ENCODE results near the gene ERC2.

The ERC2 gene

DNA sequence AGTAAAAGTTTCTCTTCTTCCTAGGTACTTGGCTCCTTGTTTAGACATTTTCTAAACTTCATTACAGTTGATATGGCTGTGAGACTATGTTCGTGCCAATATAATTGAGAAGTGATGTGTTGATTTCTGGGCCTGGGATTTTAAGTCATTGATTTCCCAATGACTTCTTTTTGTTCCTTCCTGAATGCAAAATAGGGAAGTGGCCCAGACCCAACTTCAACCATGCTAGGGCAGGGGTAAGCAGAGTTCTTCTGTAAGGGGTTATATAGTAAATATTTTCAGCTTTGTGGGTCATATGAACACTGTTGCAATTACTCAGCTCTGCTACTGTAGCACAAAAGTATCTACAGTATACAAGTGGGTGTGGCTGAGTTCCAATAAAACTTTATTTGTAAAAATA lies 661.1 kb downstream of the ERC2 start:
- Histone ChIP-seq H4K91ac (ENCODE audit: low read depth, low read length) (no peak overlapping the region), H4K12ac (ENCODE audit: low read depth, low read length) (no peak overlapping the region), H2AK5ac (ENCODE audit: low read length) (no peak overlapping the region), H3K9me3 (ENCODE audit: insufficient read depth, low read depth, low read length) (no peaks in the 10 kb centered on the region), H3K9ac (ENCODE audit: low read length) (no peak overlapping the region), H3K23ac (ENCODE audit: low read length) (no peak overlapping the region), H3K79me2 (ENCODE audit: control insufficient read depth, insufficient read depth, low read length, poor library complexity) (no peaks in the 10 kb centered on the region), H2BK12ac (ENCODE audit: low read length) (no peak overlapping the region), H3K27ac (ENCODE audit: low read depth, low read length) (no peak overlapping the region), H2BK120ac (ENCODE audit: insufficient read depth, low read length, poor library complexity) (no peak overlapping the region), H3K27me3 (ENCODE audit: insufficient read depth, low read length) (no peaks in the 10 kb centered on the region), H3K4me2 (ENCODE audit: low read length) (no peak overlapping the region), H3K4me1 (ENCODE audit: control insufficient read depth in 1 of 2, insufficient read depth in 2 of 2, low read length in 2 of 2) (no peaks in the 10 kb centered on the region), H3K4ac (ENCODE audit: low read depth, low read length) (no peak overlapping the region), H4K8ac (ENCODE audit: low read depth, low read length) (no peak overlapping the region), H3K14ac (ENCODE audit: low read length) (no peak overlapping the region), H2AFZ (ENCODE audit: insufficient read depth, low read length, poor library complexity) (no peak overlapping the region), H3K36me3 (ENCODE audit: control insufficient read depth in 1 of 2, insufficient read depth in 2 of 2, low read length in 2 of 2) (no peaks in the 10 kb centered on the region), H3K4me3 (ENCODE audit: low read depth, low read length) (no peak overlapping the region), H3K18ac (ENCODE audit: low read length) (no peak overlapping the region), H3K79me1 (ENCODE audit: low read length) (no peaks in the 10 kb centered on the region), H2BK5ac (ENCODE audit: low read depth, low read length, poor library complexity) (no peak overlapping the region)
- WGBS (ENCODE audit: extremely low coverage, insufficient coverage, insufficient read length), result no CpG with 5 or more reads among the region's 1 CpG
- DNase-seq, result no peak

DNA sequence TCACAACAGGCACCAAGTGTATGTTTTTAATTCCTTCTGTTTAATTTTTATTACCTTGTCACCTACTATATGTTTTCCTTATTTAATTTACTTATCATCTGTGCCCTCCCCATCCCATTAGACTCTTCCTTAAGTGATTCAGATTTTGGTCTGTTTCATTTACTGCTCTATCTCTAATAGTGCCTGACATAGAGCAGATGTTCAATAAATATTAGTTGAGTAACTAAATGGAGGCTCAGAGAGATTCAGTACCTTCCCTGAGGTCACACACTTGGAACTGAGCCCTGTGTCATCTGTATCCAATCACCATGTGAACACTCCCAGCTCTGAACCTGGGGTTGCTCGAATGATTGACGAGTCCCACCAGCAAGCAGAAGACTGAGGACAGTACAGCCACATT lies 663.1 kb downstream of the ERC2 start:
- WGBS (ENCODE audit: extremely low coverage, insufficient coverage, insufficient read length), result no CpG with 5 or more reads among the region's 2 CpGs
- Histone ChIP-seq H3K79me1 (ENCODE audit: low read length) (no peaks in the 10 kb centered on the region), H3K27me3 (ENCODE audit: insufficient read depth, low read length) (no peaks in the 10 kb centered on the region), H3K9me3 (ENCODE audit: insufficient read depth, low read depth, low read length) (no peaks in the 10 kb centered on the region), H3K79me2 (ENCODE audit: control insufficient read depth, insufficient read depth, low read length, poor library complexity) (no peaks in the 10 kb centered on the region), H3K4me1 (ENCODE audit: control insufficient read depth in 1 of 2, insufficient read depth in 2 of 2, low read length in 2 of 2) (no peaks in the 10 kb centered on the region), H2AFZ (ENCODE audit: insufficient read depth, low read length, poor library complexity) (no peak overlapping the region), H3K4me3 (ENCODE audit: low read depth, low read length) (no peak overlapping the region), H2BK5ac (ENCODE audit: low read depth, low read length, poor library complexity) (no peak overlapping the region), H4K12ac (ENCODE audit: low read depth, low read length) (no peak overlapping the region), H2BK12ac (ENCODE audit: low read length) (no peak overlapping the region), H3K4ac (ENCODE audit: low read depth, low read length) (no peak overlapping the region), H4K8ac (ENCODE audit: low read depth, low read length) (no peak overlapping the region), H3K23ac (ENCODE audit: low read length) (no peak overlapping the region), H3K27ac (ENCODE audit: low read depth, low read length) (no peak overlapping the region), H3K9ac (ENCODE audit: low read length) (no peak overlapping the region), H4K91ac (ENCODE audit: low read depth, low read length) (no peak overlapping the region), H3K36me3 (ENCODE audit: control insufficient read depth in 1 of 2, insufficient read depth in 2 of 2, low read length in 2 of 2) (no peaks in the 10 kb centered on the region), H2BK120ac (ENCODE audit: insufficient read depth, low read length, poor library complexity) (no peak overlapping the region), H3K18ac (ENCODE audit: low read length) (no peak overlapping the region), H3K14ac (ENCODE audit: low read length) (no peak overlapping the region), H2AK5ac (ENCODE audit: low read length) (no peak overlapping the region), H3K4me2 (ENCODE audit: low read length) (no peak overlapping the region)
- no peak for DNase-seq

DNA sequence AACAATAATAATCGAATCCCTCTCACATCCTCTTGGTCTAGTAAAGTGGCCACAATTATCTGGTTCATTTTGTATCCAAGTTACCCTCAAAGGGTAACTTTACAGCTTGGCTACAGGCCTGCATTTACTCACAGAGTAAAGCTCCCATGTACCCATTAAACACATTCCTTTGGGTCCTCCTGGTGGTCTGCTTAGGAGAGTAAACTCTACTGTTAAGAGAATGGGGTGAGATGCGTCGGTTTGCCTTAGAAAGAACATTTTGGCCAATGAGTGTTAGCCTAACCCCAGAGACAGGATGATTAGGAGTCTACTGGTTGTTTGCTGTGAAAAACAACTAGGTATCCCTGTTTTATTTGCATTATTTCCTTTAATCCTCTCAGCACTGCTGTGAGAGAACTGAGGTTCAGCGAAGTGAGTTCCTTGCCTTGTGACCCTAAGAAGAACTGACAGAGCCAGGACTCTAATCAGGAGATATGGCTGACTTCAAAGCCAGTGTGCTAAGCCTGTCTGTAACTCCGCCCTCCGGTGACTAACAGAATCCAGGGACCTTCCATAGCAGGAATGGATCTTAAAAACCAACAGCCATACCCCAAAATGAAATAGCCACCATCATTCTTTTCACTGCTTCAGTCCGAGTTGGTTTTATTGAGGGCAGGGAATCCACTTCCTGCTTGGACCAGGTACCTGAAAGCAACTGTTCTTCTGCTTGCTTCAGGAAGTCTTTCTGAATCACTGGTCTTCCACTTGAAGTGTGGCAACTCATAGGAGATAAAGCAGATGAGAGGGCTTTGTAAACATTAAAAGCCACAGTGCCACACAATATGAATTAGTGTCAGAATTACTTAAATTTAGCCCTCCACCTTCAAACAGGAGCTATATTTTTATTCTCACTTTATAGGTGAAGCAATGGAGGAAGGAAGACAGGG lies 663.8 kb downstream of the ERC2 start:
- no peak overlapping the region for H3K9ac ChIP-seq (ENCODE audit: low read length)
- H3K4ac ChIP-seq (ENCODE audit: low read depth, low read length), result no peak overlapping the region
- no peak overlapping the region for H3K23ac ChIP-seq (ENCODE audit: low read length)
- no peaks in the 10 kb centered on the region for H3K4me1 ChIP-seq (ENCODE audit: control insufficient read depth in 1 of 2, insufficient read depth in 2 of 2, low read length in 2 of 2)
- H3K27me3 ChIP-seq (ENCODE audit: insufficient read depth, low read length), result no peaks in the 10 kb centered on the region
- no peak overlapping the region for H4K12ac ChIP-seq (ENCODE audit: low read depth, low read length)
- no peak overlapping the region for H2AK5ac ChIP-seq (ENCODE audit: low read length)
- no peak overlapping the region for H2BK120ac ChIP-seq (ENCODE audit: insufficient read depth, low read length, poor library complexity)
- H2BK5ac ChIP-seq (ENCODE audit: low read depth, low read length, poor library complexity), result no peak overlapping the region
- H4K8ac ChIP-seq (ENCODE audit: low read depth, low read length), result no peak overlapping the region
- H2AFZ ChIP-seq (ENCODE audit: insufficient read depth, low read length, poor library complexity), result no peak overlapping the region
- no peak for DNase-seq
- H3K79me1 ChIP-seq (ENCODE audit: low read length), result no peaks in the 10 kb centered on the region
- H3K4me2 ChIP-seq (ENCODE audit: low read length), result no peak overlapping the region
- H3K4me3 ChIP-seq (ENCODE audit: low read depth, low read length), result no peak overlapping the region
- H3K18ac ChIP-seq (ENCODE audit: low read length), result no peak overlapping the region
- H3K79me2 ChIP-seq (ENCODE audit: control insufficient read depth, insufficient read depth, low read length, poor library complexity), result no peaks in the 10 kb centered on the region
- no peak overlapping the region for H4K91ac ChIP-seq (ENCODE audit: low read depth, low read length)
- H3K14ac ChIP-seq (ENCODE audit: low read length), result no peak overlapping the region
- no peaks in the 10 kb centered on the region for H3K9me3 ChIP-seq (ENCODE audit: insufficient read depth, low read depth, low read length)
- no peak overlapping the region for H3K27ac ChIP-seq (ENCODE audit: low read depth, low read length)
- WGBS (ENCODE audit: extremely low coverage, insufficient coverage, insufficient read length), result no CpG with 5 or more reads among the region's 7 CpGs
- H3K36me3 ChIP-seq (ENCODE audit: control insufficient read depth in 1 of 2, insufficient read depth in 2 of 2, low read length in 2 of 2), result no peaks in the 10 kb centered on the region
- no peak overlapping the region for H2BK12ac ChIP-seq (ENCODE audit: low read length)

DNA sequence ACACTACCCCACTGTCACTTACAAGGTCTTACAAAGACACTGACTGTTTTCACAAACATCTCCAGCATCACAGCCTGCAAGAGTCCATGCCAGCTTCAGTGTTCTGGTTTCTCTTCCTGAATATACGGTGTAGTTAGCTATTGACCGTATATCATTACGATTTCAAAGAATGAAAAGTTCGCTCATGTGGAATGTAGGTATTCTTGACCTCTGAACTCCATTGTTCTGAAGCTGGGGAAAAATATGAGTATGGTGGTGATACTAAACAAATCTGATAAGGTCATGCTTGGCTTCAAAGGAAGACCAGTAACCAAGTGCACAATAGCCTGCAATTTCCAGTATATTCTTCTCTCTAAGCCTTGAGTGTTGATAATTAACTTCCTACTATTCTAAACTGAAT lies 665.5 kb downstream of the ERC2 start:
- H3K18ac ChIP-seq (ENCODE audit: low read length), result no peak overlapping the region
- no peak overlapping the region for H2BK5ac ChIP-seq (ENCODE audit: low read depth, low read length, poor library complexity)
- no peak overlapping the region for H4K8ac ChIP-seq (ENCODE audit: low read depth, low read length)
- no peak overlapping the region for H3K14ac ChIP-seq (ENCODE audit: low read length)
- H4K91ac ChIP-seq (ENCODE audit: low read depth, low read length), result no peak overlapping the region
- no peaks in the 10 kb centered on the region for H3K27me3 ChIP-seq (ENCODE audit: insufficient read depth, low read length)
- no peak overlapping the region for H2AFZ ChIP-seq (ENCODE audit: insufficient read depth, low read length, poor library complexity)
- H3K9me3 ChIP-seq (ENCODE audit: insufficient read depth, low read depth, low read length), result no peaks in the 10 kb centered on the region
- H3K9ac ChIP-seq (ENCODE audit: low read length), result no peak overlapping the region
- H3K4me3 ChIP-seq (ENCODE audit: low read depth, low read length), result no peak overlapping the region
- H3K79me2 ChIP-seq (ENCODE audit: control insufficient read depth, insufficient read depth, low read length, poor library complexity), result no peaks in the 10 kb centered on the region
- peak in 1 of 2 donors; percentile 16 for DNase-seq
- no peak overlapping the region for H2BK120ac ChIP-seq (ENCODE audit: insufficient read depth, low read length, poor library complexity)
- no peak overlapping the region for H3K4ac ChIP-seq (ENCODE audit: low read depth, low read length)
- no peak overlapping the region for H3K4me2 ChIP-seq (ENCODE audit: low read length)
- H4K12ac ChIP-seq (ENCODE audit: low read depth, low read length), result no peak overlapping the region
- H3K23ac ChIP-seq (ENCODE audit: low read length), result no peak overlapping the region
- H2AK5ac ChIP-seq (ENCODE audit: low read length), result no peak overlapping the region
- H3K79me1 ChIP-seq (ENCODE audit: low read length), result no peaks in the 10 kb centered on the region
- H3K4me1 ChIP-seq (ENCODE audit: control insufficient read depth in 1 of 2, insufficient read depth in 2 of 2, low read length in 2 of 2), result no peaks in the 10 kb centered on the region
- no CpG with 5 or more reads among the region's 4 CpGs for WGBS (ENCODE audit: extremely low coverage, insufficient coverage, insufficient read length)
- H3K36me3 ChIP-seq (ENCODE audit: control insufficient read depth in 1 of 2, insufficient read depth in 2 of 2, low read length in 2 of 2), result no peaks in the 10 kb centered on the region
- H3K27ac ChIP-seq (ENCODE audit: low read depth, low read length), result no peak overlapping the region
- no peak overlapping the region for H2BK12ac ChIP-seq (ENCODE audit: low read length)
